Measurements from ENCODE around the gene NFYB. TPM values are rescaled to one million over a fixed set of nuclear protein-coding genes. Genes with fewer than 3 reads are reported as not detected.

NFYB gene
- total and polyA plus RNA-seq, 2 donors (not counting 3 experiments of a cell fraction or from before 2014, with no cell fraction given): 10.2 to 23.3 TPM

DNA sequence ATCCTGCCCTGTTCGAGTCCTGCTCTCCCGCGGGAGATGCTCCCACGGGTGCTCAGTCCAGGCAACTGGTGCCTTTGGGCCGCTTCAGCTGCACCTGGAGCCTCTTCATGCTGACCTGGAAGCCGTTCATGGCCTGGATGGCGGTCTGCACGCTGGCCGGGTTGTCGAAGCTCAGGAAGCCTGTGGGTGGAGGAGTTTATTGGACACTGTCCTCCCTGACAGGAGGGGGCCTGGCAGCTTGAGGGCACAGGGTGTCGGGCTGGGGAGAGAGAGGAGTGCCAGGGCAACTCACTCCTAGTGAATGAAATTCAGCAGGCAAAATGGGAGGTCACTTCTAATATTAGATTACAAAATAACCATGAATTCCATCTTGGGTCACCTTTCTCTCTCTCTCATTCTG is 9.3 kb upstream of the NFYB start:
- Histone ChIP-seq H3K27me3 (ENCODE audit: control insufficient read depth in 2 of 2, insufficient read depth in 2 of 2, low read length in 2 of 2) (peaks cover 16 to 20% of the 10 kb centered on the region in 2 experiments), H2AFZ (ENCODE audit: low read depth, low read length) (no peak overlapping the region), H3K4me2 (ENCODE audit: insufficient read depth, low read length) (no peak overlapping the region), H3K4me3 (replicated peaks in 1 of 3; ENCODE audit: insufficient read depth in 1 of 3, low read depth in 1 of 3, low read length in 3 of 3) (no peak overlapping the region), H3K36me3 (ENCODE audit: control insufficient read depth in 2 of 2, extremely low read depth in 1 of 2, insufficient read depth in 2 of 2, low read length in 2 of 2) (no peaks in the 10 kb centered on the region), H3K79me2 (ENCODE audit: control insufficient read depth, insufficient read depth, low read length) (no peaks in the 10 kb centered on the region), H4K20me1 (replicated peaks; ENCODE audit: control insufficient read depth, extremely low read depth, insufficient read depth, low read length) (no peaks in the 10 kb centered on the region), H3K9ac (replicated peaks; ENCODE audit: extremely low read depth, insufficient read depth, low read length) (no peak overlapping the region), H3K9me3 (replicated peaks; ENCODE audit: control insufficient read depth, insufficient read depth, low read length) (no peaks in the 10 kb centered on the region), H3K27ac (ENCODE audit: insufficient read depth, low read depth, low read length) (no peak overlapping the region), H3K4me1 (ENCODE audit: control insufficient read depth, extremely low read depth, insufficient read depth, low read length) (no peaks in the 10 kb centered on the region), H3K9me1 (replicated peaks; ENCODE audit: control insufficient read depth, extremely low read depth, insufficient read depth, low read length) (no peaks in the 10 kb centered on the region)
- no peak for DNase-seq (ENCODE audit: low read depth, low spot score)
- no peak for TF ChIP-seq JUN (IDR thresholded peaks at IDR 0.05; ENCODE audit: borderline replicate concordance, insufficient read depth, insufficient read length, low read depth)
- no peak for TF ChIP-seq EZH2 (IDR thresholded peaks at IDR 0.05; ENCODE audit: borderline replicate concordance, low read depth, low read length, severe bottlenecking)
- TF ChIP-seq POLR2AphosphoS5 (IDR thresholded peaks at IDR 0.05; ENCODE audit: insufficient read depth, low read depth, low read length): no peak
- no peak for TF ChIP-seq POLR2A (IDR thresholded peaks at IDR 0.05; ENCODE audit: low read depth, low read length)
- TF ChIP-seq FOS (IDR thresholded peaks at IDR 0.05; ENCODE audit: borderline replicate concordance, insufficient read depth, low read length): no peak
- TF ChIP-seq MYC (IDR thresholded peaks at IDR 0.05; ENCODE audit: low read depth, low read length): no peak
- TF ChIP-seq, protein P1, sequence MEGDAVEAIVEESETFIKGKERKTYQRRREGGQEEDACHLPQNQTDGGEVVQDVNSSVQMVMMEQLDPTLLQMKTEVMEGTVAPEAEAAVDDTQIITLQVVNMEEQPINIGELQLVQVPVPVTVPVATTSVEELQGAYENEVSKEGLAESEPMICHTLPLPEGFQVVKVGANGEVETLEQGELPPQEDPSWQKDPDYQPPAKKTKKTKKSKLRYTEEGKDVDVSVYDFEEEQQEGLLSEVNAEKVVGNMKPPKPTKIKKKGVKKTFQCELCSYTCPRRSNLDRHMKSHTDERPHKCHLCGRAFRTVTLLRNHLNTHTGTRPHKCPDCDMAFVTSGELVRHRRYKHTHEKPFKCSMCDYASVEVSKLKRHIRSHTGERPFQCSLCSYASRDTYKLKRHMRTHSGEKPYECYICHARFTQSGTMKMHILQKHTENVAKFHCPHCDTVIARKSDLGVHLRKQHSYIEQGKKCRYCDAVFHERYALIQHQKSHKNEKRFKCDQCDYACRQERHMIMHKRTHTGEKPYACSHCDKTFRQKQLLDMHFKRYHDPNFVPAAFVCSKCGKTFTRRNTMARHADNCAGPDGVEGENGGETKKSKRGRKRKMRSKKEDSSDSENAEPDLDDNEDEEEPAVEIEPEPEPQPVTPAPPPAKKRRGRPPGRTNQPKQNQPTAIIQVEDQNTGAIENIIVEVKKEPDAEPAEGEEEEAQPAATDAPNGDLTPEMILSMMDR (IDR thresholded peaks at IDR 0.05; ENCODE audit: extremely low read depth in 1 of 2, insufficient read depth in 1 of 2, low read depth in 1 of 2, low read length in 2 of 2): no peak
- no peak for FAIRE-seq
- BruUV-seq (replicated peaks): no TSS peak
- POLR2A ChIA-PET: no interaction called here
- dilution Hi-C loops (cut with MboI; ENCODE audit: extremely low pct_ligation_motif_present, low sequenced_read_pairs) (no loop called here), intact Hi-C loops (cut with micrococcal nuclease) (no loop called here)
- CTCF ChIA-PET: no interaction called here

Data from endothelial cell of umbilical vein (primary cell).